ENCODE results near the gene UGCG. TPM values are rescaled to one million over a fixed set of nuclear protein-coding genes. Genes with fewer than 3 reads are reported as not detected.
A peak's percentile ranks its signal among the peaks of the same experiment; 100 is the strongest.
"Not testable (repeated sequence)": the region's sequence is repeated elsewhere in the genome, so short reads cannot be mapped to it uniquely, and the experiment has no call there.

Gene UGCG
- total and polyA plus RNA-seq, 9 donors = 19.6 to 33.3 (median 25.8) TPM

- Histone ChIP-seq H3K27ac (ENCODE audit: low read length) (no peak overlapping the region), H3K9me3 (replicated peaks; ENCODE audit: control insufficient read depth, low read depth, low read length) (peaks cover 2% of the 10 kb centered on the region), H3K36me3 (ENCODE audit: control insufficient read depth, insufficient read depth, low read length) (no peaks in the 10 kb centered on the region), H3K4me3 (ENCODE audit: low read length) (no peak overlapping the region), H3K4me1 (ENCODE audit: control insufficient read depth, insufficient read depth, low read length) (no peaks in the 10 kb centered on the region), H3K27me3 (ENCODE audit: control insufficient read depth, insufficient read depth, low read length) (no peaks in the 10 kb centered on the region)
- no peak for DNase-seq
- WGBS (ENCODE audit: insufficient coverage) = no CpG with 5 or more reads among the region's 3 CpGs
Observed at GRCh38 chr9:111878946-111879345, 17.7 kb upstream of the UGCG start.

- Histone ChIP-seq H3K27me3 (ENCODE audit: control insufficient read depth, insufficient read depth, low read length) (no peaks in the 10 kb centered on the region), H3K36me3 (ENCODE audit: control insufficient read depth, insufficient read depth, low read length) (no peaks in the 10 kb centered on the region), H3K4me1 (ENCODE audit: control insufficient read depth, insufficient read depth, low read length) (peaks cover 2% of the 10 kb centered on the region), H3K4me3 (ENCODE audit: low read length) (no peak overlapping the region), H3K27ac (ENCODE audit: low read length) (no peak overlapping the region), H3K9me3 (replicated peaks; ENCODE audit: control insufficient read depth, low read depth, low read length) (no peaks in the 10 kb centered on the region)
- no peak for DNase-seq
- 95% methylated on average over 16 of the region's 19 CpGs for WGBS (ENCODE audit: insufficient coverage)
Observed at GRCh38 chr9:111886983-111887718, 9.5 kb upstream of the UGCG start.

GRCh38 chr9:111890334-111890733 is 6.3 kb upstream of the UGCG start:
- no peak for DNase-seq
- no CpG with 5 or more reads among the region's 2 CpGs for WGBS (ENCODE audit: insufficient coverage)
- Histone ChIP-seq H3K27ac (ENCODE audit: low read length) (no peak overlapping the region), H3K4me1 (ENCODE audit: control insufficient read depth, insufficient read depth, low read length) (peaks cover 2% of the 10 kb centered on the region), H3K36me3 (ENCODE audit: control insufficient read depth, insufficient read depth, low read length) (no peaks in the 10 kb centered on the region), H3K27me3 (ENCODE audit: control insufficient read depth, insufficient read depth, low read length) (no peaks in the 10 kb centered on the region), H3K4me3 (ENCODE audit: low read length) (no peak overlapping the region), H3K9me3 (replicated peaks; ENCODE audit: control insufficient read depth, low read depth, low read length) (no peaks in the 10 kb centered on the region)

GRCh38 chr9:111890867-111891266 is 5.7 kb upstream of the UGCG start:
- not testable (repeated sequence) for H3K4me3 ChIP-seq (ENCODE audit: low read length); H3K9me3 ChIP-seq (replicated peaks; ENCODE audit: control insufficient read depth, low read depth, low read length); H3K27me3 ChIP-seq (ENCODE audit: control insufficient read depth, insufficient read depth, low read length); DNase-seq; H3K4me1 ChIP-seq (ENCODE audit: control insufficient read depth, insufficient read depth, low read length); H3K36me3 ChIP-seq (ENCODE audit: control insufficient read depth, insufficient read depth, low read length); H3K27ac ChIP-seq (ENCODE audit: low read length)
- no CpG with 5 or more reads among the region's 3 CpGs for WGBS (ENCODE audit: insufficient coverage)

GRCh38 chr9:111891910-111892499 is 4.6 kb upstream of the UGCG start:
- 93% methylated on average over 2 of the region's 11 CpGs for WGBS (ENCODE audit: insufficient coverage)
- peak; percentile 42 for DNase-seq

GRCh38 chr9:111896942-111897600 is 457 bp downstream of the UGCG start:
- no peaks in the 10 kb centered on the region for H3K27me3 ChIP-seq (ENCODE audit: control insufficient read depth, insufficient read depth, low read length)
- under 1% methylated on average over 53 of the region's 68 CpGs for WGBS (ENCODE audit: insufficient coverage)
- peak overlapping the region; percentile 98 for H3K27ac ChIP-seq (ENCODE audit: low read length)
- no peaks in the 10 kb centered on the region for H3K9me3 ChIP-seq (replicated peaks; ENCODE audit: control insufficient read depth, low read depth, low read length)
- peak; percentile 86 for DNase-seq
- H3K4me3 ChIP-seq (ENCODE audit: low read length) = peak overlapping the region; percentile 96
- H3K4me1 ChIP-seq (ENCODE audit: control insufficient read depth, insufficient read depth, low read length) = peaks cover 8% of the 10 kb centered on the region
- H3K36me3 ChIP-seq (ENCODE audit: control insufficient read depth, insufficient read depth, low read length) = no peaks in the 10 kb centered on the region

More at GRCh38 chr9:111891910-111892499, 4.6 kb upstream of the UGCG start:
- peak overlapping the region; percentile 42 for H3K27ac ChIP-seq (ENCODE audit: low read length)
- H3K9me3 ChIP-seq (replicated peaks; ENCODE audit: control insufficient read depth, low read depth, low read length) = no peaks in the 10 kb centered on the region
- H3K4me3 ChIP-seq (ENCODE audit: low read length) = no peak overlapping the region
- H3K36me3 ChIP-seq (ENCODE audit: control insufficient read depth, insufficient read depth, low read length) = no peaks in the 10 kb centered on the region
- peaks cover 2% of the 10 kb centered on the region for H3K4me1 ChIP-seq (ENCODE audit: control insufficient read depth, insufficient read depth, low read length)
- H3K27me3 ChIP-seq (ENCODE audit: control insufficient read depth, insufficient read depth, low read length) = no peaks in the 10 kb centered on the region

GRCh38 chr9:111897601-111898137 is 1.1 kb downstream of the UGCG start:
- no peaks in the 10 kb centered on the region for H3K9me3 ChIP-seq (replicated peaks; ENCODE audit: control insufficient read depth, low read depth, low read length)
- DNase-seq = peak; percentile 58
- H3K4me1 ChIP-seq (ENCODE audit: control insufficient read depth, insufficient read depth, low read length) = peaks cover 8% of the 10 kb centered on the region
- H3K27me3 ChIP-seq (ENCODE audit: control insufficient read depth, insufficient read depth, low read length) = no peaks in the 10 kb centered on the region
- no peaks in the 10 kb centered on the region for H3K36me3 ChIP-seq (ENCODE audit: control insufficient read depth, insufficient read depth, low read length)
- peak overlapping the region; percentile 96 for H3K4me3 ChIP-seq (ENCODE audit: low read length)
- peak overlapping the region; percentile 98 for H3K27ac ChIP-seq (ENCODE audit: low read length)
- WGBS (ENCODE audit: insufficient coverage) = 12% methylated on average over 6 of the region's 12 CpGs

GRCh38 chr9:111898331-111899096 is 1.9 kb downstream of the UGCG start:
- Histone ChIP-seq H3K4me1 (ENCODE audit: control insufficient read depth, insufficient read depth, low read length) (peaks cover 8% of the 10 kb centered on the region), H3K27ac (ENCODE audit: low read length) (peak overlapping the region; percentile 98), H3K4me3 (ENCODE audit: low read length) (peak overlapping the region; percentile 96), H3K9me3 (replicated peaks; ENCODE audit: control insufficient read depth, low read depth, low read length) (no peaks in the 10 kb centered on the region), H3K27me3 (ENCODE audit: control insufficient read depth, insufficient read depth, low read length) (no peaks in the 10 kb centered on the region), H3K36me3 (ENCODE audit: control insufficient read depth, insufficient read depth, low read length) (peaks cover 3% of the 10 kb centered on the region)
- WGBS (ENCODE audit: insufficient coverage) = 60% methylated on average over 1 of the region's 4 CpGs
- no peak for DNase-seq

GRCh38 chr9:111900151-111900857 is 3.7 kb downstream of the UGCG start:
- Histone ChIP-seq H3K27me3 (ENCODE audit: control insufficient read depth, insufficient read depth, low read length) (no peaks in the 10 kb centered on the region), H3K9me3 (replicated peaks; ENCODE audit: control insufficient read depth, low read depth, low read length) (no peaks in the 10 kb centered on the region), H3K27ac (ENCODE audit: low read length) (no peak overlapping the region), H3K4me1 (ENCODE audit: control insufficient read depth, insufficient read depth, low read length) (peaks cover 8% of the 10 kb centered on the region), H3K36me3 (ENCODE audit: control insufficient read depth, insufficient read depth, low read length) (peaks cover 3% of the 10 kb centered on the region), H3K4me3 (ENCODE audit: low read length) (no peak overlapping the region)
- no peak for DNase-seq
- 93% methylated on average over 2 of the region's 6 CpGs for WGBS (ENCODE audit: insufficient coverage)

All from muscle of leg (tissue), 11 donors.